ENCODE measurements around the gene ERC1. TPM values are rescaled to one million over a fixed set of nuclear protein-coding genes. Genes with fewer than 3 reads are reported as not detected.
"Not testable (repeated sequence)": the region's sequence is repeated elsewhere in the genome, so short reads cannot be mapped to it uniquely, and the experiment has no call there.

The ERC1 gene
- total and polyA plus RNA-seq, 12 donors, result 6.5 to 67.5 (median 47.5) TPM

DNA sequence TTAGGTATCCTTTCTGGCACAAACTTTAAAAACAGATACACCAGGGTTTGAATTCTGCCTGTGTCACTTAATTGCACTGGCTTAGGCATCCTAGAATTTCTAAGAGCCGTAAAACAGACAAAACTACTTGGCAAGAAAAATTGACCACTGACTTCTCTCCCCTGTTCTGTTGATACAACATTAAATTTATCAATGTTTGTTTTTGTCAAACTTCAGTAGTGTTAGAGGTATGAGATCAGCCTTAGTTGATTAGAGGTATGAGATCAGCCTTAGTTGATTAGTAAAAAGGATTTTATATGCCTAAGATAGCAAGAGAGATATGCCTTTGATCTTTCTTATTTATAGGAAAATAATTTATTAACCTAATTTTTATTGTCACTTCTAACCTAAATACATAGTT, 320.1 kb downstream of the ERC1 start:
- Histone ChIP-seq H3K27me3 (no peaks in the 10 kb centered on the region), H3K4me1 (peaks cover 0 to 56% (median 23%) of the 10 kb centered on the region in 9 donors), H3K27ac (peak overlapping the region in 1 of 10 donors; percentile 6), H3K36me3 (peaks cover 0 to 22% (median 0%) of the 10 kb centered on the region in 9 donors), H3K4me3 (no peak overlapping the region), H3K9me3 (peaks cover 0 to 21% (median 12%) of the 10 kb centered on the region in 11 donors)
- 79 to 82% methylated on average over 1 of the region's 1 CpG for whole genome bisulfite sequencing, 2 donors
- TF ChIP-seq, protein P1, sequence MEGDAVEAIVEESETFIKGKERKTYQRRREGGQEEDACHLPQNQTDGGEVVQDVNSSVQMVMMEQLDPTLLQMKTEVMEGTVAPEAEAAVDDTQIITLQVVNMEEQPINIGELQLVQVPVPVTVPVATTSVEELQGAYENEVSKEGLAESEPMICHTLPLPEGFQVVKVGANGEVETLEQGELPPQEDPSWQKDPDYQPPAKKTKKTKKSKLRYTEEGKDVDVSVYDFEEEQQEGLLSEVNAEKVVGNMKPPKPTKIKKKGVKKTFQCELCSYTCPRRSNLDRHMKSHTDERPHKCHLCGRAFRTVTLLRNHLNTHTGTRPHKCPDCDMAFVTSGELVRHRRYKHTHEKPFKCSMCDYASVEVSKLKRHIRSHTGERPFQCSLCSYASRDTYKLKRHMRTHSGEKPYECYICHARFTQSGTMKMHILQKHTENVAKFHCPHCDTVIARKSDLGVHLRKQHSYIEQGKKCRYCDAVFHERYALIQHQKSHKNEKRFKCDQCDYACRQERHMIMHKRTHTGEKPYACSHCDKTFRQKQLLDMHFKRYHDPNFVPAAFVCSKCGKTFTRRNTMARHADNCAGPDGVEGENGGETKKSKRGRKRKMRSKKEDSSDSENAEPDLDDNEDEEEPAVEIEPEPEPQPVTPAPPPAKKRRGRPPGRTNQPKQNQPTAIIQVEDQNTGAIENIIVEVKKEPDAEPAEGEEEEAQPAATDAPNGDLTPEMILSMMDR (IDR thresholded peaks at IDR 0.05), result no peak
- intact Hi-C loops (cut with DNase I), result no loop called here
- ATAC-seq (no peak), DNase-seq (no peak)

DNA sequence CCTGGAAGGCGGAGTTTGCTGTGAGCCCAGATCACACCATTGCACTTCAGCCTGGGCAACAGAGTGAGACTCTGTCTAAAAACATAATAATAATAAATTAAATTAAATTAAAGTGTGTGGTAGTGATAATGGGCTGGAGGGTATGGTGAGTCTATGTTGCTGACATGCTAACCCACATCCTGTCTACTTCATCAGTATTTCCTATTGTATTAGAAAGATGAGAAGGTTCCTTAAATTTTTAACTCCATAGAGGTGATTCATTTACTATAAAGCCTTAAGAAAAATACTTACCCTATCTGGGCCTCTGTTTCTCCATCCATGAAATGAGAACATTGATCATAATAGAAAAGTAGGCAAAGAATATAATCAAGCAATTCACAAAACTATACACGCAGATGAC, 322.9 kb downstream of the ERC1 start:
- TF ChIP-seq, protein P1 (IDR thresholded peaks at IDR 0.05), result no peak
- ATAC-seq, result no peak
- H3K4me1 ChIP-seq, result peaks cover 0 to 40% (median 11%) of the 10 kb centered on the region in 9 donors
- H3K9me3 ChIP-seq, result peaks cover 0 to 25% (median 12%) of the 10 kb centered on the region in 11 donors
- H3K4me3 ChIP-seq, result no peak overlapping the region
- 99 to 100% methylated on average over 2 of the region's 2 CpGs for WGBS, 2 donors
- intact Hi-C loops (cut with DNase I), result no loop called here
- no peaks in the 10 kb centered on the region for H3K27me3 ChIP-seq
- no peak overlapping the region for H3K27ac ChIP-seq
- peaks cover 0 to 30% (median 0%) of the 10 kb centered on the region in 9 donors for H3K36me3 ChIP-seq
- no peak for DNase-seq

DNA sequence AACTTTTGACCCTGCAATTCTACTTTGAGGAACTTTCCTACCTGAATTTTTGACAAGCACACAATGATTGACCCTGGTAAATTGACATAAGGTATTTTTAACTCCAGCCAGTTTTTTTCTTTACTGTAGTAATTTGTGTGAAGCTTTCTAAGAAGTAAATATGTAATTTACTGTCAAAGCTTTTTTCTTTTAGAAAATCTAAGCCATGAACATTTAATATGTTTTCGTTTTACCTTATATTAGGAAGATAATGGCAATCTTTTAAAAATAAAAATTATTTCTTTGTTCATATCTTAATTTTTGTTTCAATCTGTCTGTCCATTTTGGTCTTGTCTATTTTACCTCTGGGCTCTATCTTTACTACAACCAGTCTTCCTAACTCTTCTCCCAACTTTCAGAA, 323.5 kb downstream of the ERC1 start:
- intact Hi-C loops (cut with DNase I), result no loop called here
- H3K27ac ChIP-seq, result no peak overlapping the region
- TF ChIP-seq, protein P1 (IDR thresholded peaks at IDR 0.05), result no peak
- H3K36me3 ChIP-seq, result peaks cover 0 to 30% (median 0%) of the 10 kb centered on the region in 9 donors
- no peak overlapping the region for H3K4me3 ChIP-seq
- WGBS, 2 donors, result 100% methylated on average over 1 of the region's 1 CpG
- ATAC-seq, result no peak
- DNase-seq, result no peak
- H3K4me1 ChIP-seq, result peaks cover 0 to 40% (median 13%) of the 10 kb centered on the region in 9 donors
- no peaks in the 10 kb centered on the region for H3K27me3 ChIP-seq
- peaks cover 0 to 25% (median 12%) of the 10 kb centered on the region in 11 donors for H3K9me3 ChIP-seq

DNA sequence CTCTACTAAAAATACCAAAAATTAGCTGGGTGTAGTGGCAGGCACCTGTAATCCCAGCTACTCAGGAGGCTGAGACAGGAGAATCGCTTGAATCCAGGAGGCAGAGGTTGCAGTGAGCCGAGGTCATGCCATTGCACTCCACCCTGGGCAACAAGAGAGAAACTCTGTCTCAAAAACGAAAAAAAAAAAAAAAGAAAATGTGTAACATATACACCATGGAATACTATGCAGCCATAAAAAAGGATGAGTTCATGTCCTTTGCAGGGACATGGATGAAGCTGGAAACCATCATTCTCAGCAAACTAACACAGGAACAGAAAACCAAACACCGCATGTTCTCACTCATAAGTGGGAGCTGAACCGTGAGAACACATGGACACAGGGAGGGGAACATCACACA, 326.0 kb downstream of the ERC1 start:
- H3K27ac ChIP-seq; DNase-seq; H3K27me3 ChIP-seq; H3K4me3 ChIP-seq; ATAC-seq; intact Hi-C loops (cut with DNase I): not testable (repeated sequence)
- peaks cover 0 to 34% (median 9%) of the 10 kb centered on the region in 9 donors for H3K4me1 ChIP-seq
- peaks cover 0 to 30% (median 0%) of the 10 kb centered on the region in 9 donors for H3K36me3 ChIP-seq
- WGBS, 2 donors, result 97 to 98% methylated on average over 5 of the region's 5 CpGs
- peaks cover 0 to 25% (median 12%) of the 10 kb centered on the region in 11 donors for H3K9me3 ChIP-seq

DNA sequence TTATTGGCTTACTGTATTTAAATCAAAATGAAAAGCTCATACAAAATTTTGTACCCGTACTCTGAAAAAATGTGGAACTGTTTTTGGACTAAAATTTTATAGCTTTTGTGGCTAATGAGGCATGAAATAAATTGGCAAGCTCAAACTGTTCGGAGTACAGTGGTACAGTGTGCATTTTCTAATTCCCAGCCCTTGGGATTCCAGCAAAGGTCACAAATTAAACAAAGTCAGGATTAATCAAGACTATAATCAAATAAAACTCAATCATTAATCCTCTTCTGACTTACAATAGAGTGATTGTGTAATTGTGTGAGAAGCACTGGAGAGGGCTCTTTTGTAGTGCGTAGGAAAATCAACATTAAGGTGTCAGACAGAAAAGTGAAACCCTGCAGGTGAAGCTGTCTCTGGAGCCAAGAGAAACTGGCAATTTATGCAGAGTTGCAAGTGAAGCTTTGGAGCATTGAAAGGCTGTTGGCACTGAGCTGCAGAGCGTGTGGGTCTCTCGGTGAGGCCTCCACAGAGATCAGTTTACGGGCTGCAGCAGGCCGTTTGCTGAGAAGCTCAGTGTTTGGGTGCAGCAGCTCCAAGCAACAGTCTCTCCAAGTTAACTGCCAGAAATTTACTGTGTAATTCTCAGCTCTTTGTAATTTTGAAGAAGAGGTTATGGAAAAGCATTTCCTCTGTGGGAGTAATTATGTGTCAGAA, 327.5 kb downstream of the ERC1 start:
- 48 to 50% methylated on average over 7 of the region's 7 CpGs for WGBS, 2 donors
- Histone ChIP-seq H3K4me1 (peaks cover 0 to 49% (median 9%) of the 10 kb centered on the region in 9 donors), H3K36me3 (peaks cover 0 to 28% (median 0%) of the 10 kb centered on the region in 9 donors), H3K9me3 (peaks cover 0 to 23% (median 12%) of the 10 kb centered on the region in 11 donors), H3K27ac (peak overlapping the region in 5 of 10 donors; percentile 26 to 64 (median 45)), H3K27me3 (no peaks in the 10 kb centered on the region), H3K4me3 (peak overlapping the region in 2 of 10 donors; percentile 0 to 3)
- DNase-seq (peak in 1 of 2 donors; percentile 19), ATAC-seq (peak in 6 of 8 donors; percentile 45 to 84 (median 62))
- TF ChIP-seq, protein P1 (IDR thresholded peaks at IDR 0.05), result no peak
- intact Hi-C loops (cut with DNase I), result no loop called here

Data from heart right ventricle (tissue), 16 donors.